ENCODE data around the gene TCERG1L. TPM values are rescaled to one million over a fixed set of nuclear protein-coding genes. Genes with fewer than 3 reads are reported as not detected.

Gene TCERG1L
- total RNA-seq, 1 donor from 2014 or later, result 2.7 TPM

DNA sequence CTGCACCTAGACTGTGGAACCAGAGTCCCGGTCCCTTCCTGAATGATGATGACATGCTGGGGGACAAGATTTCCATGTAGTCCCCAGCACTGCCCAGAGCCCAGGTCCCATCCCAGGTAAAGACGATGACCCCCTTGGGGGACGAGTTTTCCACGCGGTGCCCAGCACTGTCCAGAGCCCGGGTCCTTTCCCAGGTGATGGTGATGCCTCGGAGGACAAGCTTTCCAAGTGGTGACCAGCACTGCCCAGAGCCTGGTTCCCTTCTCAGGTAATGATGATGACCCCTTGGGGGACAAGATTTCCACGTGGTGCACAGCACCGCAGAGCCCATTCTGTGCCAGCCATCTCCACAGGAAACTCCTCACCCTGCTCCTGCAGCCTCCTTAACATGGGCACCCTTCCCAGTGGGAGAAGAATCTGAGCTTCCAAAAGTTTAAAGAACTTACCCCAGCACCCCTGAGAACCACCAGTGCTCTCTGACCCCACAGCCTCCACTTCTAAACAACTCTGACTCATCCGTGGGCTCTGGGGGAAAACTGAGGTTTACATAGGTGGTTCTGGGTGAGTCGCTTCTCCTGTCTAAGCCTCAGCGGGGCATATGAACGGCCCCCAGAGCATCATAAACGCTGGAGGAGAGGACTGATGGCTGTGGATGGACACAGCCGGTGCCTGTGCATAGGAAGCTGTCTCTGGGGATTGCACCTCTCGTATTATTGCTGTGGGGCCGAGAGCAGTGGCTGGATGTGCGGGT, 233.2 kb downstream of the TCERG1L start:
- DNase-seq (ENCODE audit: extremely low spot score, unreplicated experiment), result no peak
- Mint-ChIP-seq H3K4me1 (ENCODE audit: unreplicated experiment) (peaks cover 6% of the 10 kb centered on the region), H3K27ac (no peak overlapping the region), H3K36me3 (no peaks in the 10 kb centered on the region), H3K9me3 (no peaks in the 10 kb centered on the region), H3K27me3 (peaks cover 5% of the 10 kb centered on the region), H3K4me3 (no peak overlapping the region)
- TF ChIP-seq, protein P1, sequence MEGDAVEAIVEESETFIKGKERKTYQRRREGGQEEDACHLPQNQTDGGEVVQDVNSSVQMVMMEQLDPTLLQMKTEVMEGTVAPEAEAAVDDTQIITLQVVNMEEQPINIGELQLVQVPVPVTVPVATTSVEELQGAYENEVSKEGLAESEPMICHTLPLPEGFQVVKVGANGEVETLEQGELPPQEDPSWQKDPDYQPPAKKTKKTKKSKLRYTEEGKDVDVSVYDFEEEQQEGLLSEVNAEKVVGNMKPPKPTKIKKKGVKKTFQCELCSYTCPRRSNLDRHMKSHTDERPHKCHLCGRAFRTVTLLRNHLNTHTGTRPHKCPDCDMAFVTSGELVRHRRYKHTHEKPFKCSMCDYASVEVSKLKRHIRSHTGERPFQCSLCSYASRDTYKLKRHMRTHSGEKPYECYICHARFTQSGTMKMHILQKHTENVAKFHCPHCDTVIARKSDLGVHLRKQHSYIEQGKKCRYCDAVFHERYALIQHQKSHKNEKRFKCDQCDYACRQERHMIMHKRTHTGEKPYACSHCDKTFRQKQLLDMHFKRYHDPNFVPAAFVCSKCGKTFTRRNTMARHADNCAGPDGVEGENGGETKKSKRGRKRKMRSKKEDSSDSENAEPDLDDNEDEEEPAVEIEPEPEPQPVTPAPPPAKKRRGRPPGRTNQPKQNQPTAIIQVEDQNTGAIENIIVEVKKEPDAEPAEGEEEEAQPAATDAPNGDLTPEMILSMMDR (conservative IDR thresholded peaks at IDR 0.05), result no peak

DNA sequence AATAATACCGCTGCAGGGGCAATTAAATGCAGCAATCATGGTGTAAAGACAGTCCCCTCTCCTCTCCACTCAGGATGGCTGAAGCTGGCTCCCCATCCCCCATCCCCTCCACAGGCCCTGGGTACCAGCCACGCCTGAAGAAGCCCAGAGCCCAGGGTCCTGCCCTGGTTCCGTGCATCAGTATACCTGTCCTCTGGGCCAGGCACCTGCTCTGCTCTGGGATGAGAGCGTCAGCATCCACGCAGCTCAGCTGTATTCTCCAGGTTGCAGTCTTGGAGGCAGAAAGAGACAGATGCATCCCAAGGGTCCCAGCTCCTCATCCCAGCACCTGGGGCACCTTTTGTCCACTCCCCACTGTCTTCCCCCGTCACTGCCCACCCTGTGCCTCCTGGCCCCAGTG, 233.8 kb downstream of the TCERG1L start:
- Mint-ChIP-seq H3K4me1 (ENCODE audit: unreplicated experiment) (no peaks in the 10 kb centered on the region), H3K36me3 (no peaks in the 10 kb centered on the region), H3K4me3 (no peak overlapping the region), H3K9me3 (no peaks in the 10 kb centered on the region), H3K27me3 (peaks cover 2% of the 10 kb centered on the region), H3K27ac (no peak overlapping the region)
- TF ChIP-seq, protein P1 (conservative IDR thresholded peaks at IDR 0.05), result no peak
- no peak for DNase-seq (ENCODE audit: extremely low spot score, unreplicated experiment)

DNA sequence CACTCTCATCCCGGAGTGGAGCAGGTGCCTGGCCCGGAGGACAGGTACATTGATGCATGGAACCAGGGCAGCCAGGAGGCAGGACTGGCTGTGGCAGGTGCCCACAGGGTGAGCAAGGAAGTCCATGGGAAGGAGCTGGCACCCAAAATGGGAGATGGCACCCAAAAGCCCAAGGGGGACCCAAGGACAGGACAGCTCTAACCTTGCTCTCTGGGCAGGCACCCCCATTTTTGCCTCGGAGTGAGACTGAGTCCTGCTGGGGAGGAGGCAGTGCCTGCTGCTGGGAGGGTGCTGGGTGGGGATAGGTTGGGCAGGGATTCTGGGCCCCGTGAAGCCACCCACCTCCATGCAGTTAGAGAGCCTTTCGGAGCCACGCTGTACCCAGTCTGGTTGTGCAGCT, 234.5 kb downstream of the TCERG1L start:
- TF ChIP-seq, protein P1 (conservative IDR thresholded peaks at IDR 0.05), result no peak
- Mint-ChIP-seq H3K9me3 (no peaks in the 10 kb centered on the region), H3K4me1 (ENCODE audit: unreplicated experiment) (no peaks in the 10 kb centered on the region), H3K4me3 (no peak overlapping the region), H3K27ac (no peak overlapping the region), H3K27me3 (peaks cover 2% of the 10 kb centered on the region), H3K36me3 (no peaks in the 10 kb centered on the region)
- no peak for DNase-seq (ENCODE audit: extremely low spot score, unreplicated experiment)

DNA sequence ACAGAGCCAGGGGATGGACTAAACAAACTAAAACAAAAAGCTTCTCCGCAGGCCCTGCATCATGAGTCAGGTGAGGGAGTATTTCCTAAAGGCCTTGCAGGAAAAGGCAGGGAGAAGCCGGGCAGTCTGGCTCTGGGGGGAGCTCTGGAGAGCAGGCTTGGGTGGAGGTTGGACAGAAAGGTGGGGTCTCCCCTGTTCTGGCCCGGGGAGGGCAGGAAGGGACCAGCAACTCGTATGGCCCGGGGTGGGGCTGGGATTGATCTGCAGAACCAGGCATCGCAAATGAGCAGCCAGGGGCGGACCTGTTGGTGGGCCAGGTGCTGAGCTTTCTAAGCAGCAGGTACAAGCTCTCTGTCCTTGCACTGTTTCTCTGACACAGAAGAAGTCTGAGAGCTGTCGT, 235.2 kb downstream of the TCERG1L start:
- DNase-seq (ENCODE audit: extremely low spot score, unreplicated experiment), result no peak

DNA sequence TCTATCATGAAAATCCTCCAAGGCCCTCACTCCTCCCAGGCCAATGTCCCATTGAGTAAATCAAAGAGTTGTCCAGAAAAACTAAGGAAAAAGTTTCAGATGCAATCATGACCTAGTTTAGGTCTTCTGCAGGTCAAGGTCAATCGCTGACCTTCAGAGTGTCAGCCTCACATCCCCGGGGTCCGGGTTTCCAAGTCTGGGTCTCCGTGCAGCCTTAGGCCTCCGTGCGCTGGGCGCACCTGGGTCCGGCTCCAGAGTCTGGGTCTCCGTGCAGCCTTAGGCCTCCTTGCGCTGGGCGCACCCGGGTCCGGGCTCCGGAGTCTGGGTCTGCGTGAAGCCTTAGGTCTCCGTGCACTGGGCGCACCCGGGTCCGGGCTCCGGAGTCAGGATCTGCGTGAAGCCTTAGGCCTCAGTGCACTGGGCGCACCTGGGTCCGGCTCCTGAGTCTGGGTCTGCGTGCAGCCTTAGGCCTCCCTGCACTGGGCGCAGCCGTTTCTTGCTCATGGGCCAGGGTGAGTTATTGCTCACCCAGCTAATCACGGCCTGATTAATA, 236.2 kb downstream of the TCERG1L start:
- Mint-ChIP-seq H3K4me1 (ENCODE audit: unreplicated experiment) (no peaks in the 10 kb centered on the region), H3K27ac (no peak overlapping the region), H3K4me3 (no peak overlapping the region), H3K9me3 (no peaks in the 10 kb centered on the region), H3K36me3 (no peaks in the 10 kb centered on the region), H3K27me3 (peaks cover 2% of the 10 kb centered on the region)
- no peak for DNase-seq (ENCODE audit: extremely low spot score, unreplicated experiment)
- TF ChIP-seq, protein P1 (conservative IDR thresholded peaks at IDR 0.05), result no peak

More for the DNA sequence above, 235.2 kb downstream of the TCERG1L start:
- peaks cover 2% of the 10 kb centered on the region for H3K27me3 Mint-ChIP-seq
- no peaks in the 10 kb centered on the region for H3K36me3 Mint-ChIP-seq
- H3K9me3 Mint-ChIP-seq, result no peaks in the 10 kb centered on the region
- no peaks in the 10 kb centered on the region for H3K4me1 Mint-ChIP-seq (ENCODE audit: unreplicated experiment)
- no peak overlapping the region for H3K4me3 Mint-ChIP-seq
- no peak overlapping the region for H3K27ac Mint-ChIP-seq
- TF ChIP-seq, protein P1 (conservative IDR thresholded peaks at IDR 0.05), result no peak

All from type B pancreatic cell (in vitro differentiated cells).